GM23338 (cell line): ENCODE data around the gene CYB5RL. TPM values are rescaled to one million over a fixed set of nuclear protein-coding genes. Genes with fewer than 3 reads are reported as not detected.

Source experiments
- ATAC-seq: fragments of 200-7000 bp; cut with Tn5 transposase; 3 replicates; pipeline ENCODE4 v1.9.1; 2020
- DNase-seq: peaks from one replicate; pipeline ENCODE4 v3.0.0-alpha.2; 2015; ENCODE audit warnings: low spot score
- H2AFZ ChIP-seq: fragments of 200-600 bp; sonication (generic); 2 replicates; pipeline ENCODE4 v1.8.0; 2016; ENCODE audit warnings: antibody characterized with exemption, mild to moderate bottlenecking, moderate library complexity
- H3F3A ChIP-seq: fragments of 200-600 bp; sonication (generic); replicated peaks from 2 replicates; pipeline ENCODE4 v1.8.0; 2017; ENCODE audit warnings: antibody characterized with exemption, mixed run types, low read depth
- H3K27ac ChIP-seq: fragments of 200-600 bp; sonication (generic); 2 replicates; pipeline ENCODE4 v1.6.1; 2016; ENCODE audit warnings: low read depth
- H3K27me3 ChIP-seq: fragments of 200-600 bp; sonication (generic); 2 replicates; pipeline ENCODE4 v1.8.0; 2016; ENCODE audit warnings: mild to moderate bottlenecking, mixed run types, moderate library complexity; ENCODE audit not compliant: insufficient read depth
- H3K36me3 ChIP-seq: fragments of 200-600 bp; sonication (generic); 2 replicates; pipeline ENCODE4 v1.8.0; 2016; ENCODE audit warnings: mild to moderate bottlenecking; ENCODE audit not compliant: insufficient read depth
- H3K4me1 ChIP-seq: fragments of 200-600 bp; sonication (generic); 2 replicates; pipeline ENCODE4 v1.8.0; 2016; ENCODE audit warnings: mild to moderate bottlenecking, moderate library complexity; ENCODE audit not compliant: insufficient read depth
- H3K4me2 ChIP-seq: fragments of 200-600 bp; sonication (generic); 2 replicates; pipeline ENCODE4 v1.7.1; 2017; ENCODE audit warnings: mixed run types
- H3K4me3 ChIP-seq: fragments of 200-600 bp; sonication (generic); 2 replicates; pipeline ENCODE4 v1.6.1; 2016; ENCODE audit warnings: mixed run types
- H3K79me2 ChIP-seq: fragments of 200-600 bp; sonication (generic); replicated peaks from 2 replicates; pipeline ENCODE4 v1.8.0; 2017; ENCODE audit warnings: mild to moderate bottlenecking; ENCODE audit not compliant: insufficient read depth
- H3K9me2 ChIP-seq: fragments of 200-600 bp; sonication (generic); 2 replicates; pipeline ENCODE4 v1.8.0; 2017; ENCODE audit not compliant: insufficient read depth
- H4K20me1 ChIP-seq: fragments of 200-600 bp; sonication (generic); replicated peaks from 2 replicates; pipeline ENCODE4 v1.8.0; 2017; ENCODE audit warnings: mild to moderate bottlenecking; ENCODE audit not compliant: insufficient read depth
- H3K27ac Mint-ChIP-seq: 2 replicates; pipeline ENCODE4 v1.8.0; 2020; ENCODE audit warnings: inconsistent platforms, mild to moderate bottlenecking, moderate library complexity, mixed read lengths
- H3K27me3 Mint-ChIP-seq: 3 replicates; pipeline ENCODE4 v1.8.0; 2022; ENCODE audit warnings: low read depth, mild to moderate bottlenecking, moderate library complexity, mixed read lengths, inconsistent platforms; ENCODE audit not compliant: insufficient read depth, poor library complexity
- H3K36me3 Mint-ChIP-seq: 3 replicates; pipeline ENCODE4 v1.8.0; 2021; ENCODE audit warnings: low read depth, mild to moderate bottlenecking, inconsistent platforms, moderate library complexity, mixed read lengths
- H3K4me1 Mint-ChIP-seq: 3 replicates; pipeline ENCODE4 v1.8.0; 2020; ENCODE audit warnings: mild to moderate bottlenecking, inconsistent platforms, mixed read lengths
- H3K4me3 Mint-ChIP-seq: 3 replicates; pipeline ENCODE4 v1.8.0; 2021; ENCODE audit warnings: moderate library complexity, mild to moderate bottlenecking, inconsistent platforms, mixed read lengths
- H3K9me3 Mint-ChIP-seq: 3 replicates; pipeline ENCODE4 v1.8.0; 2020; ENCODE audit warnings: moderate library complexity, mild to moderate bottlenecking, inconsistent platforms, mixed read lengths
- CREB1 ChIP-seq: fragments of 250-450 bp; sonication (Bioruptor Pico); IDR thresholded peaks from 2 replicates; pipeline ENCODE4 v1.5.0; 2020; ENCODE audit warnings: low read depth, mild to moderate bottlenecking, moderate library complexity
- CTCF ChIP-seq, 2 experiments: fragments of 200-600 bp in 1 of 2; sonication (generic) in 1 of 2; conservative IDR thresholded peaks; 2 replicates each; pipeline versions ENCODE4 v1.5.1 to v1.6.1; 2016 to 2017; ENCODE audit warnings: antibody characterized with exemption in 2 of 2, low read depth in 2 of 2, mild to moderate bottlenecking in 2 of 2, moderate library complexity in 1 of 2
- EZH2 ChIP-seq: fragments of 200-600 bp; sonication (generic); IDR thresholded peaks from one replicate; pipeline ENCODE4 v1.8.0; 2017; ENCODE audit warnings: antibody characterized with exemption, mild to moderate bottlenecking, low read depth; ENCODE audit not compliant: unreplicated experiment
- EZH2phosphoT487 ChIP-seq: fragments of 200-600 bp; sonication (generic); IDR thresholded peaks from one replicate; pipeline ENCODE4 v1.8.1; 2018; ENCODE audit warnings: antibody characterized with exemption; ENCODE audit not compliant: unreplicated experiment
- JUNB ChIP-seq: IDR thresholded peaks from one replicate; pipeline ENCODE4 v1.6.1; 2016; ENCODE audit warnings: antibody characterized with exemption; ENCODE audit not compliant: unreplicated experiment
- NANOG ChIP-seq: IDR thresholded peaks from 2 replicates; pipeline ENCODE4 v1.6.1; 2016; ENCODE audit warnings: antibody characterized with exemption, borderline replicate concordance
- POLR2AphosphoS5 ChIP-seq: IDR thresholded peaks from 2 replicates; pipeline ENCODE4 v1.6.1; 2016; ENCODE audit warnings: antibody characterized with exemption, low read depth
- polyA plus RNA-seq: library from polyadenylated mRNA; unstranded; fragments of >200 nt; fragmentation: Nextera tagmentation; extraction: Ambion mirVana; gene quantifications from 2 replicates; pipeline ENCODE4 v1.2.1, GENCODE V29; 2016
- total RNA-seq: library from RNA; depleted of rRNA; stranded (reverse); fragments of >200 nt; shearing (Covaris generic); gene quantifications from 2 replicates; pipeline ENCODE4 v1.2.3, GENCODE V29; 2014
- TF ChIP-seq, protein P1 (sequence below): fragments of 250-450 bp; sonication (Bioruptor Pico); IDR thresholded peaks from 2 replicates; pipeline ENCODE4 v1.5.0; 2020; ENCODE audit warnings: mild to moderate bottlenecking, moderate library complexity

Gene CYB5RL
- total and polyA plus RNA-seq, 2 experiments from 2014 or later, result 5.9 to 11.5 TPM

DNA sequence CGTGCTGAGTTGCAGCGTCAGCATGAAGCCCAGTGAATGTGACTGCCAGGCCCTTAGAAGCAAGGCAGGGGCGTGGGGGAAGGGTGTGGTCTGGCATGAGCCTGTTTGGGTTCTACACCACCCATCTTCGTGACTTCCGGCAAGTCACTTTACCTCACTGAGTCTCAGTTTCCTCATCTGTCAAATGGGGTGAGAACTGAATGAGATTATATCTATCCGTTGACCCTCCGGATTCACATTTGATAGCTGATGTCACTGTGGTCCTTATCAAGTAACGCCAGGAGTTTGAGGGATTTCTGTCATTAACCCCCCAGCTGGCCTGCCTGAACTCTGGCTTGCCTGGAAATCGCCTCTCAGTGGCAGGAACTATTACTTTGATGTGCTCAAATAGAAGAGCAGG is 15.7 kb upstream of the CYB5RL start:
- peaks cover 39% of the 10 kb centered on the region; the same call in 1 of the 2 replicates for H3K36me3 ChIP-seq
- H3K9me3 Mint-ChIP-seq, result no peaks in the 10 kb centered on the region
- H3K27ac ChIP-seq, result no peak overlapping the region
- no peaks in the 10 kb centered on the region for H3K9me2 ChIP-seq
- H3K4me3 Mint-ChIP-seq, result no peak overlapping the region
- no peaks in the 10 kb centered on the region for H3K4me1 ChIP-seq
- H3K27me3 ChIP-seq, result no peaks in the 10 kb centered on the region
- no peak for TF ChIP-seq CREB1
- no peak for TF ChIP-seq POLR2AphosphoS5
- TF ChIP-seq JUNB, result no peak
- TF ChIP-seq NANOG, result no peak
- TF ChIP-seq CTCF (conservative IDR thresholded peaks at IDR 0.05; ENCODE audit: low read depth in 2 of 2), result no peak
- no peak for TF ChIP-seq EZH2phosphoT487
- no peak for TF ChIP-seq EZH2
- TF ChIP-seq, protein P1, sequence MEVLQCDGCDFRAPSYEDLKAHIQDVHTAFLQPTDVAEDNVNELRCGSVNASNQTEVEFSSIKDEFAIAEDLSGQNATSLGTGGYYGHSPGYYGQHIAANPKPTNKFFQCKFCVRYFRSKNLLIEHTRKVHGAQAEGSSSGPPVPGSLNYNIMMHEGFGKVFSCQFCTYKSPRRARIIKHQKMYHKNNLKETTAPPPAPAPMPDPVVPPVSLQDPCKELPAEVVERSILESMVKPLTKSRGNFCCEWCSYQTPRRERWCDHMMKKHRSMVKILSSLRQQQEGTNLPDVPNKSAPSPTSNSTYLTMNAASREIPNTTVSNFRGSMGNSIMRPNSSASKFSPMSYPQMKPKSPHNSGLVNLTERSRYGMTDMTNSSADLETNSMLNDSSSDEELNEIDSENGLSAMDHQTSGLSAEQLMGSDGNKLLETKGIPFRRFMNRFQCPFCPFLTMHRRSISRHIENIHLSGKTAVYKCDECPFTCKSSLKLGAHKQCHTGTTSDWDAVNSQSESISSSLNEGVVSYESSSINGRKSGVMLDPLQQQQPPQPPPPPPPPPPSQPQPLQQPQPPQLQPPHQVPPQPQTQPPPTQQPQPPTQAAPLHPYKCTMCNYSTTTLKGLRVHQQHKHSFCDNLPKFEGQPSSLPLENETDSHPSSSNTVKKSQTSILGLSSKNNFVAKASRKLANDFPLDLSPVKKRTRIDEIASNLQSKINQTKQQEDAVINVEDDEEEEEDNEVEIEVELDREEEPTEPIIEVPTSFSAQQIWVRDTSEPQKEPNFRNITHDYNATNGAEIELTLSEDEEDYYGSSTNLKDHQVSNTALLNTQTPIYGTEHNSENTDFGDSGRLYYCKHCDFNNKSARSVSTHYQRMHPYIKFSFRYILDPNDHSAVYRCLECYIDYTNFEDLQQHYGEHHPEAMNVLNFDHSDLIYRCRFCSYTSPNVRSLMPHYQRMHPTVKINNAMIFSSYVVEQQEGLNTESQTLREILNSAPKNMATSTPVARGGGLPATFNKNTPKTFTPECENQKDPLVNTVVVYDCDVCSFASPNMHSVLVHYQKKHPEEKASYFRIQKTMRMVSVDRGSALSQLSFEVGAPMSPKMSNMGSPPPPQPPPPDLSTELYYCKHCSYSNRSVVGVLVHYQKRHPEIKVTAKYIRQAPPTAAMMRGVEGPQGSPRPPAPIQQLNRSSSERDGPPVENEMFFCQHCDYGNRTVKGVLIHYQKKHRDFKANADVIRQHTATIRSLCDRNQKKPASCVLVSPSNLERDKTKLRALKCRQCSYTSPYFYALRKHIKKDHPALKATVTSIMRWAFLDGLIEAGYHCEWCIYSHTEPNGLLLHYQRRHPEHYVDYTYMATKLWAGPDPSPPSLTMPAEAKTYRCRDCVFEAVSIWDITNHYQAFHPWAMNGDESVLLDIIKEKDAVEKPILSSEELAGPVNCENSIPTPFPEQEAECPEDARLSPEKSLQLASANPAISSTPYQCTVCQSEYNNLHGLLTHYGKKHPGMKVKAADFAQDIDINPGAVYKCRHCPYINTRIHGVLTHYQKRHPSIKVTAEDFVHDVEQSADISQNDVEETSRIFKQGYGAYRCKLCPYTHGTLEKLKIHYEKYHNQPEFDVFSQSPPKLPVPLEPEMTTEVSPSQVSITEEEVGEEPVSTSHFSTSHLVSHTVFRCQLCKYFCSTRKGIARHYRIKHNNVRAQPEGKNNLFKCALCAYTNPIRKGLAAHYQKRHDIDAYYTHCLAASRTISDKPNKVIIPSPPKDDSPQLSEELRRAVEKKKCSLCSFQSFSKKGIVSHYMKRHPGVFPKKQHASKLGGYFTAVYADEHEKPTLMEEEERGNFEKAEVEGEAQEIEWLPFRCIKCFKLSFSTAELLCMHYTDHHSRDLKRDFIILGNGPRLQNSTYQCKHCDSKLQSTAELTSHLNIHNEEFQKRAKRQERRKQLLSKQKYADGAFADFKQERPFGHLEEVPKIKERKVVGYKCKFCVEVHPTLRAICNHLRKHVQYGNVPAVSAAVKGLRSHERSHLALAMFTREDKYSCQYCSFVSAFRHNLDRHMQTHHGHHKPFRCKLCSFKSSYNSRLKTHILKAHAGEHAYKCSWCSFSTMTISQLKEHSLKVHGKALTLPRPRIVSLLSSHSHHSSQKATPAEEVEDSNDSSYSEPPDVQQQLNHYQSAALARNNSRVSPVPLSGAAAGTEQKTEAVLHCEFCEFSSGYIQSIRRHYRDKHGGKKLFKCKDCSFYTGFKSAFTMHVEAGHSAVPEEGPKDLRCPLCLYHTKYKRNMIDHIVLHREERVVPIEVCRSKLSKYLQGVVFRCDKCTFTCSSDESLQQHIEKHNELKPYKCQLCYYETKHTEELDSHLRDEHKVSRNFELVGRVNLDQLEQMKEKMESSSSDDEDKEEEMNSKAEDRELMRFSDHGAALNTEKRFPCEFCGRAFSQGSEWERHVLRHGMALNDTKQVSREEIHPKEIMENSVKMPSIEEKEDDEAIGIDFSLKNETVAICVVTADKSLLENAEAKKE (CRISPR knock-in tag), result no peak
- H3K27me3 Mint-ChIP-seq, result peaks cover 2% of the 10 kb centered on the region
- H3K4me3 ChIP-seq, result no peak overlapping the region
- no peak overlapping the region for H3K4me2 ChIP-seq
- DNase-seq (no peak), ATAC-seq (no peak)
- H3K4me1 Mint-ChIP-seq, result peaks cover 12% of the 10 kb centered on the region
- peaks cover 79% of the 10 kb centered on the region for H3K36me3 Mint-ChIP-seq
- H4K20me1 ChIP-seq, result peaks cover 15% of the 10 kb centered on the region
- H3K79me2 ChIP-seq, result no peaks in the 10 kb centered on the region
- no peak overlapping the region for H2AFZ ChIP-seq
- no peaks in the 10 kb centered on the region for H3F3A ChIP-seq
- H3K27ac Mint-ChIP-seq, result no peak overlapping the region
